ENCODE measurements around the gene PTPRG.

PTPRG gene

GRCh38 chr3:61985020-61985419 is 423.6 kb downstream of the PTPRG start:
- Mint-ChIP-seq H3K4me3 (no peak overlapping the region), H3K9me3 (no peaks in the 10 kb centered on the region), H3K36me3 (no peaks in the 10 kb centered on the region), H3K27ac (no peak overlapping the region), H3K4me1 (no peaks in the 10 kb centered on the region), H3K27me3 (no peaks in the 10 kb centered on the region)
- no peak for ATAC-seq (ENCODE audit: low read depth)
- DNase-seq (ENCODE audit: low spot score in 2 of 2) = no peak

- Mint-ChIP-seq H3K27me3 (no peaks in the 10 kb centered on the region), H3K4me3 (no peak overlapping the region), H3K27ac (no peak overlapping the region), H3K36me3 (peaks cover 2% of the 10 kb centered on the region), H3K9me3 (no peaks in the 10 kb centered on the region), H3K4me1 (no peaks in the 10 kb centered on the region)
- ATAC-seq (ENCODE audit: low read depth) (no peak), DNase-seq (ENCODE audit: low spot score in 2 of 2) (no peak)
These were observed 425.1 kb downstream of the PTPRG start for GRCh38 chr3:61986473-61986872.

GRCh38 chr3:61989681-61990080 is 428.3 kb downstream of the PTPRG start:
- peaks cover 5% of the 10 kb centered on the region for H3K36me3 Mint-ChIP-seq
- H3K27ac Mint-ChIP-seq = no peak overlapping the region
- no peak overlapping the region for H3K4me3 Mint-ChIP-seq
- DNase-seq (ENCODE audit: low spot score in 2 of 2) (no peak), ATAC-seq (ENCODE audit: low read depth) (no peak)
- no peaks in the 10 kb centered on the region for H3K27me3 Mint-ChIP-seq
- no peaks in the 10 kb centered on the region for H3K9me3 Mint-ChIP-seq
- no peaks in the 10 kb centered on the region for H3K4me1 Mint-ChIP-seq

- no peak overlapping the region for H3K4me3 Mint-ChIP-seq
- peaks cover 5% of the 10 kb centered on the region for H3K36me3 Mint-ChIP-seq
- DNase-seq (ENCODE audit: low spot score in 2 of 2) = no peak
- H3K27me3 Mint-ChIP-seq = no peaks in the 10 kb centered on the region
- ATAC-seq (ENCODE audit: low read depth) = no peak
- no peaks in the 10 kb centered on the region for H3K9me3 Mint-ChIP-seq
- no peaks in the 10 kb centered on the region for H3K4me1 Mint-ChIP-seq
- H3K27ac Mint-ChIP-seq = no peak overlapping the region
These were observed 429.1 kb downstream of the PTPRG start for GRCh38 chr3:61990327-61991027.

GRCh38 chr3:61991706-61992105 is 430.3 kb downstream of the PTPRG start:
- no peak for DNase-seq (ENCODE audit: low spot score in 2 of 2)
- H3K36me3 Mint-ChIP-seq = peaks cover 10% of the 10 kb centered on the region
- H3K4me3 Mint-ChIP-seq = no peak overlapping the region
- no peak overlapping the region for H3K27ac Mint-ChIP-seq
- ATAC-seq (ENCODE audit: low read depth) = no peak
- no peaks in the 10 kb centered on the region for H3K27me3 Mint-ChIP-seq
- H3K9me3 Mint-ChIP-seq = peaks cover 4% of the 10 kb centered on the region
- H3K4me1 Mint-ChIP-seq = no peaks in the 10 kb centered on the region

- ATAC-seq (ENCODE audit: low read depth) (no peak), DNase-seq (ENCODE audit: low spot score in 2 of 2) (no peak)
- no peaks in the 10 kb centered on the region for H3K4me1 Mint-ChIP-seq
- H3K27me3 Mint-ChIP-seq = no peaks in the 10 kb centered on the region
- H3K27ac Mint-ChIP-seq = no peak overlapping the region
- H3K4me3 Mint-ChIP-seq = no peak overlapping the region
- H3K9me3 Mint-ChIP-seq = peaks cover 4% of the 10 kb centered on the region
- peaks cover 7% of the 10 kb centered on the region for H3K36me3 Mint-ChIP-seq
These were observed 435.0 kb downstream of the PTPRG start for GRCh38 chr3:61996366-61996765.

GRCh38 chr3:61997101-61997500 is 435.7 kb downstream of the PTPRG start:
- ATAC-seq (ENCODE audit: low read depth) = no peak
- Mint-ChIP-seq H3K4me1 (no peaks in the 10 kb centered on the region), H3K27ac (no peak overlapping the region), H3K36me3 (peaks cover 4% of the 10 kb centered on the region), H3K27me3 (no peaks in the 10 kb centered on the region), H3K9me3 (peaks cover 4% of the 10 kb centered on the region), H3K4me3 (no peak overlapping the region)
- DNase-seq (ENCODE audit: low spot score in 2 of 2) = no peak

- H3K4me3 Mint-ChIP-seq = no peak overlapping the region
- H3K4me1 Mint-ChIP-seq = no peaks in the 10 kb centered on the region
- H3K27ac Mint-ChIP-seq = no peak overlapping the region
- ATAC-seq (ENCODE audit: low read depth) = no peak
- H3K36me3 Mint-ChIP-seq = no peaks in the 10 kb centered on the region
- peaks cover 3% of the 10 kb centered on the region for H3K9me3 Mint-ChIP-seq
- no peak for DNase-seq (ENCODE audit: low spot score in 2 of 2)
- no peaks in the 10 kb centered on the region for H3K27me3 Mint-ChIP-seq
These were observed 442.5 kb downstream of the PTPRG start for GRCh38 chr3:62003835-62004234.

- DNase-seq (ENCODE audit: low spot score in 2 of 2) = no peak
- no peaks in the 10 kb centered on the region for H3K4me1 Mint-ChIP-seq
These were observed 445.7 kb downstream of the PTPRG start for GRCh38 chr3:62007036-62007435.

GRCh38 chr3:62010989-62011388 is 449.6 kb downstream of the PTPRG start:
- no peaks in the 10 kb centered on the region for H3K27me3 Mint-ChIP-seq
- no peak for ATAC-seq (ENCODE audit: low read depth)
- DNase-seq (ENCODE audit: low spot score in 2 of 2) = no peak
- peaks cover 7% of the 10 kb centered on the region for H3K9me3 Mint-ChIP-seq
- peaks cover 8% of the 10 kb centered on the region for H3K36me3 Mint-ChIP-seq
- no peak overlapping the region for H3K4me3 Mint-ChIP-seq
- no peaks in the 10 kb centered on the region for H3K4me1 Mint-ChIP-seq
- no peak overlapping the region for H3K27ac Mint-ChIP-seq

More at GRCh38 chr3:62007036-62007435, 445.7 kb downstream of the PTPRG start:
- Mint-ChIP-seq H3K4me3 (no peak overlapping the region), H3K27ac (no peak overlapping the region), H3K27me3 (no peaks in the 10 kb centered on the region), H3K9me3 (peaks cover 7% of the 10 kb centered on the region), H3K36me3 (peaks cover 8% of the 10 kb centered on the region)
- ATAC-seq (ENCODE audit: low read depth) = no peak

GRCh38 chr3:62011666-62012065 is 450.3 kb downstream of the PTPRG start:
- ATAC-seq (ENCODE audit: low read depth) (no peak), DNase-seq (ENCODE audit: low spot score in 2 of 2) (no peak)
- peaks cover 5% of the 10 kb centered on the region for H3K9me3 Mint-ChIP-seq
- H3K4me1 Mint-ChIP-seq = no peaks in the 10 kb centered on the region
- no peak overlapping the region for H3K27ac Mint-ChIP-seq
- no peaks in the 10 kb centered on the region for H3K27me3 Mint-ChIP-seq
- no peak overlapping the region for H3K4me3 Mint-ChIP-seq
- H3K36me3 Mint-ChIP-seq = peaks cover 8% of the 10 kb centered on the region

- Mint-ChIP-seq H3K9me3 (peaks cover 7% of the 10 kb centered on the region), H3K27me3 (no peaks in the 10 kb centered on the region), H3K4me3 (no peak overlapping the region), H3K36me3 (peaks cover 11% of the 10 kb centered on the region), H3K27ac (no peak overlapping the region), H3K4me1 (no peaks in the 10 kb centered on the region)
- ATAC-seq (ENCODE audit: low read depth) = no peak
- no peak for DNase-seq (ENCODE audit: low spot score in 2 of 2)
These were observed 452.6 kb downstream of the PTPRG start for GRCh38 chr3:62013951-62014350.

- ATAC-seq (ENCODE audit: low read depth) = no peak
- no peak overlapping the region for H3K27ac Mint-ChIP-seq
- H3K9me3 Mint-ChIP-seq = peaks cover 5% of the 10 kb centered on the region
These were observed 453.7 kb downstream of the PTPRG start for GRCh38 chr3:62015111-62015510.

GRCh38 chr3:62019906-62020305 is 458.5 kb downstream of the PTPRG start:
- Mint-ChIP-seq H3K27ac (no peak overlapping the region), H3K4me1 (no peaks in the 10 kb centered on the region), H3K27me3 (no peaks in the 10 kb centered on the region), H3K36me3 (peaks cover 3% of the 10 kb centered on the region), H3K9me3 (peaks cover 3% of the 10 kb centered on the region), H3K4me3 (no peak overlapping the region)
- no peak for ATAC-seq (ENCODE audit: low read depth)
- no peak for DNase-seq (ENCODE audit: low spot score in 2 of 2)

More at GRCh38 chr3:62015111-62015510, 453.7 kb downstream of the PTPRG start:
- H3K4me3 Mint-ChIP-seq = no peak overlapping the region
- no peak for DNase-seq (ENCODE audit: low spot score in 2 of 2)
- H3K4me1 Mint-ChIP-seq = no peaks in the 10 kb centered on the region
- H3K27me3 Mint-ChIP-seq = no peaks in the 10 kb centered on the region
- peaks cover 5% of the 10 kb centered on the region for H3K36me3 Mint-ChIP-seq

- no peak for DNase-seq (ENCODE audit: low spot score in 2 of 2)
- Mint-ChIP-seq H3K9me3 (peaks cover 3% of the 10 kb centered on the region), H3K4me3 (no peak overlapping the region), H3K27me3 (no peaks in the 10 kb centered on the region), H3K27ac (no peak overlapping the region), H3K36me3 (peaks cover 3% of the 10 kb centered on the region), H3K4me1 (no peaks in the 10 kb centered on the region)
- no peak for ATAC-seq (ENCODE audit: low read depth)
These were observed 459.3 kb downstream of the PTPRG start for GRCh38 chr3:62020706-62021105.
